ENCODE data around the gene VGLL2. TPM values are rescaled to one million over a fixed set of nuclear protein-coding genes. Genes with fewer than 3 reads are reported as not detected.

VGLL2 gene
- total RNA-seq: not detected in 2 replicates

GRCh38 chr6:117265410-117266256 is at the start of gene VGLL2:
VGLL2 (plus strand) TSS chr6:117265558; CDS start chr6:117265764, 206 bp downstream.

Other genes starting within 250 kb of the VGLL2 start
- gene ROS1, start 160.4 kb downstream of the VGLL2 start, total RNA-seq: 0.05 and 0.30 TPM in 2 replicates
- gene DCBLD1, start 217.1 kb downstream of the VGLL2 start, total RNA-seq: 85.2 and 107 TPM in 2 replicates

Data from smooth muscle cell of the umbilical artery (primary cell).